HUES48 (cell line): ENCODE measurements around the gene KCTD16.

Source experiments
- H3K27ac ChIP-seq: one replicate; pipeline ENCODE4 v1.7.0; 2013; ENCODE audit warnings: low read depth, low read length, inconsistent platforms
- H3K27me3 ChIP-seq: 2 replicates; pipeline ENCODE4 v1.6.1; 2013; ENCODE audit warnings: mild to moderate bottlenecking, low read length; ENCODE audit not compliant: control insufficient read depth, insufficient read depth
- H3K36me3 ChIP-seq: 2 replicates; pipeline ENCODE4 v1.6.1; 2013; ENCODE audit warnings: low read length; ENCODE audit not compliant: control insufficient read depth, insufficient read depth
- H3K4me1 ChIP-seq: 2 replicates; pipeline ENCODE4 v1.6.1; 2013; ENCODE audit warnings: mild to moderate bottlenecking, low read length; ENCODE audit not compliant: control insufficient read depth, insufficient read depth
- H3K4me3 ChIP-seq: 2 replicates; pipeline ENCODE4 v1.5.1; 2013; ENCODE audit warnings: mild to moderate bottlenecking, low read depth, low read length
- H3K9ac ChIP-seq: 2 replicates; pipeline ENCODE4 v1.6.1; 2013; ENCODE audit warnings: mild to moderate bottlenecking, low read depth, low read length, moderate library complexity
- H3K9me3 ChIP-seq: 2 replicates; pipeline ENCODE4 v1.6.1; 2013; ENCODE audit warnings: low read length; ENCODE audit not compliant: control insufficient read depth, insufficient read depth

KCTD16 gene

DNA sequence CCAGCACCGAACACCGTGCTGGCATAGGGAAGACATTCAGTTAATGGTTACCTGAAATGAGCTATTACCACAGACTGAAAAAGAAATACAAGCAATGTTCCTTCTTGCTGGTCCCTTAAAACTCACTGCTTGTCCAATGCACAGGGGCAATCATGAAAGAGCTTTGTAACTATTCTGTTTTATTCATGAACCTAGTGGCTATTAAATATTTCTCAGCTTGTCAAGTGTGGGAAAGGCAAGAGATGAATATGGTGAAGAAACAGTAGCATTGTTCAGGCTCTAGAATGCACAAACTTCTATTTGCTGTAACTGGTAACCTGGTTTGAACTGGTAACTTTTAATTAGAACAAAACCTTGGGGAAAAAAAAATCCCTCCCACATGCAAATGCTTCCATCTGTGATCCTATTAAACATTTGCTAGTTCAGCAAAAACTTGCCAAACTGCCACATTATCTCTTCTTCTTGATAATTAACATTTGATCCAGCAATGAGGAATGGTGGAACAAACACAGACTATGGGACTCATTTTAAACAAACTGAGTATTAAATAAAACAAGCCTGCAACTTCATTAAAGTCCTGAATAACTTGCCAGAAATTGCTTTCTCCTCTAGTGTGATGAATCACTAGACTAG is 36.4 kb upstream of the KCTD16 start:
- no peak overlapping the region for H3K27ac ChIP-seq
- no peaks in the 10 kb centered on the region for H3K27me3 ChIP-seq
- H3K4me3 ChIP-seq, result no peak overlapping the region
- no peak overlapping the region for H3K9ac ChIP-seq
- H3K36me3 ChIP-seq, result no peaks in the 10 kb centered on the region
- no peaks in the 10 kb centered on the region for H3K9me3 ChIP-seq
- no peaks in the 10 kb centered on the region for H3K4me1 ChIP-seq

DNA sequence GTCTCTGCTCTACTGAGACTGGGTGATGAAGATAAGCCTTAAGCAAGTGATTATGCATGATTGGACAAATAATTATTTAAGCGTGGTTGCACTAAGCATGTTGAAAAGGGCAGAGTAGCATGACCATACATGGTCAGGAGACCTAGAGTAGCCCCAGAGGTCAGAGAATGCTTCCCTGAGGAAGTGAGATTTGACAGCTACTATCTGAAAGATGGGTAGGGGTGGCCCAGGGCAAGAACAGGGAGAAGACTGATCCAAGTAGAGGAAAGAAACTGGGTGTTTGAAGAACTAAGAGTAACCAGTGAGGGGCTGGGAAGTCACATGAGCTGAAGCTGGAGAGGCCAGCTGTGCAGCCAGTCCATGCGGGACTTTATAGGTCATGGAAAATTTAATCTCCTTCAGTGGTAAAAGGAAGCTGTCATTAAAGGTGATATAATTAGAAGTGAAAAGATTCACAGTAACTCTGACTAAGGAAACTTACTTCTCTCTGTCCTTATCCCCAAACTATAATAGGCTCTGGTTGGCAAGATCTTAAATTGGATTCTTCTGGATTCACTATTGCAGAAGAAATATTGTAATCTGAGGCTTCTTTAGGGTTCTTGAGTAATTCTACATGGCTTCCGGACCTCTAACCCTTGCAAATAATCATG is 35.4 kb upstream of the KCTD16 start:
- Histone ChIP-seq H3K9me3 (no peaks in the 10 kb centered on the region), H3K27me3 (no peaks in the 10 kb centered on the region), H3K4me3 (no peak overlapping the region), H3K4me1 (no peaks in the 10 kb centered on the region), H3K27ac (no peak overlapping the region), H3K36me3 (no peaks in the 10 kb centered on the region), H3K9ac (no peak overlapping the region)

DNA sequence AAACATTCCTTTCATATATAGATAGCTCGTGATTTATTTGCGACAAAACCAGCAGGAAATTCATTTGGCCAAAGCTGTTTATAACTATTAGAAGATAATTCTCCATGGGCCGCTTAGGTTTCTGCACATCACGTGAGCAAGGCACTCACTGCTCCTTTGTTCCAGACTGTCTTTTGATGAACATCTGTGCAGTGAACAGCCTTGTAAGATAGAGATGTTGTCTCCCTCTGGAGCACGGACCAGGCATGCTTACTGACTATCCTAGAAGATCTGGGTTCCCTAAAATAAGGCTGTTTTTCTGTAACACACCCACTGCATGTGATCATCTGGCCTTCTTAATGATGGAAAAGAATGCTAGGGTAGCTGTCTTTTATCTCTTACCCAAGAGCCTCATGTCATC is 31.1 kb upstream of the KCTD16 start:
- Histone ChIP-seq H3K9me3 (no peaks in the 10 kb centered on the region), H3K27ac (no peak overlapping the region), H3K36me3 (no peaks in the 10 kb centered on the region), H3K27me3 (no peaks in the 10 kb centered on the region), H3K4me3 (no peak overlapping the region), H3K4me1 (peaks cover 6% of the 10 kb centered on the region; the same call in 1 of the 2 replicates), H3K9ac (no peak overlapping the region)

DNA sequence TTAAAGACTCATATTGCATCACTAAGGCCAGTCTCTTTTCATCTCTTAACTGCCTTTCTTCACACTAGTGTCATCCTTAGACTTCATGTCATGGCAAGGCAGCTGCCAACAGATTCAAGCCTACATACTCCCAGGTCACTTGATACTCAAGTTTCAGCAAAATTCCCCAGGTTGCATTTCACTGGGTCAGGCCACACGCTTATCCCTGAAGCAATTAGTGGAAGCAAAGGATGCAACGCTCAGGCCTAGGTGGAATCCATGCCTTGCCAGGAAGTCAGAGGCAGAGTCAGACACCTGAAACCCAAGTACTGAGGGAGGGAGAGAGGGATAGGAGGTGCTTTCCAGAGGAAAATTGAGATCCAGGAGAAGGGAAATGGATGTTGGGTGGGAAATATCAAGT is 29.1 kb upstream of the KCTD16 start:
- Histone ChIP-seq H3K9ac (no peak overlapping the region), H3K27ac (no peak overlapping the region), H3K27me3 (no peaks in the 10 kb centered on the region), H3K4me1 (peaks cover 6% of the 10 kb centered on the region; the same call in 1 of the 2 replicates), H3K9me3 (no peaks in the 10 kb centered on the region), H3K4me3 (no peak overlapping the region), H3K36me3 (no peaks in the 10 kb centered on the region)

DNA sequence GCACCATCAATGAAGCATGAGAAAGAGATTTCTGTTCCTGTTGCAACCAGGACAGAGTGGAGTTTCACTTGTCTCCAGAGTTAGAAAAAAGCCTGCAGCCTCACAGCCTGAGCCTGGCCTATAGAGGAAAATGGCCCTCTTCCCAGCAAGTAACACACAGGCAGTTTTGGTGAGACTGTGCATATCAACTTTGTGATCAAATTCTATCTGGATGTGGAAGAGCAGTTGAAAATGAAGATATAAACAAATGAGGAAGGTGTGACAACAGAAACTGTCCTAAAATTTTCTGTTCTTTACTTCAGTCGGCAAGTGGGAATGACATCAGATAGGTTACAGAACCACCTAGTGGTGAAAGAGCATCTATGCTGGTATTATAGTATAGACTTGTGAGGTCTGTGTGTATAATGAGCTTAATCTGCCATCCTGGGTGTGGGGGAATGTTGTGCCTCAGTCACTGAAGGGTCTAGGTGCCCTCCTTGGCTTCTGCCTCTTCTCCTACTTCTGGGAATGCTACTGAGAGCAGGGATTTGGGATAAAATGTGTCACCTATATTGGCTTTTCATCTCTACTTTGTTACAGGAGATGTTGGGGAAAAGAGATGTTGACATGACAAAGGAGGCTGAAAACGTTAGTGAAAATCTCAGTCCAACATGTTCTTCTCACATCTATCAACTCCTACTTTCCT is 28.4 kb upstream of the KCTD16 start:
- H3K27me3 ChIP-seq, result no peaks in the 10 kb centered on the region
- no peak overlapping the region for H3K27ac ChIP-seq
- no peak overlapping the region for H3K9ac ChIP-seq
- H3K36me3 ChIP-seq, result no peaks in the 10 kb centered on the region
- peaks cover 6% of the 10 kb centered on the region; the same call in 1 of the 2 replicates for H3K4me1 ChIP-seq
- H3K9me3 ChIP-seq, result no peaks in the 10 kb centered on the region
- H3K4me3 ChIP-seq, result no peak overlapping the region

DNA sequence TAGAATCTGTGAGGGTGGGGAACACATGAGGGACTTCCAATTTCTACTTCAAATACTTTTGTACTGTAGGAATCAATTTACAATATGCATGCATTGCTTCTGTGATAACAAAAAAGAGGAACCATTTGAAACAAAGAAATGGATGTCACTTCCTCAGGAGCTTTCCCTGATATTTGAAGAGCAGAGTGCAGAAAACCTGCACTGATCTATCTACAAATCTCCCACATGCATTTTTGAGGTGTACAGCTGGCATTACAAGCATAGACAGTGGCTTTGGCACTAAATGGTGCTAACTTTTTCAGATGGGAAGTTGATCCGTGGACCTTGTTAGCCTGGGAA is 27.9 kb upstream of the KCTD16 start:
- Histone ChIP-seq H3K27me3 (no peaks in the 10 kb centered on the region), H3K9me3 (no peaks in the 10 kb centered on the region), H3K36me3 (no peaks in the 10 kb centered on the region), H3K9ac (no peak overlapping the region), H3K4me3 (no peak overlapping the region), H3K4me1 (peaks cover 6% of the 10 kb centered on the region; the same call in 1 of the 2 replicates), H3K27ac (no peak overlapping the region)

DNA sequence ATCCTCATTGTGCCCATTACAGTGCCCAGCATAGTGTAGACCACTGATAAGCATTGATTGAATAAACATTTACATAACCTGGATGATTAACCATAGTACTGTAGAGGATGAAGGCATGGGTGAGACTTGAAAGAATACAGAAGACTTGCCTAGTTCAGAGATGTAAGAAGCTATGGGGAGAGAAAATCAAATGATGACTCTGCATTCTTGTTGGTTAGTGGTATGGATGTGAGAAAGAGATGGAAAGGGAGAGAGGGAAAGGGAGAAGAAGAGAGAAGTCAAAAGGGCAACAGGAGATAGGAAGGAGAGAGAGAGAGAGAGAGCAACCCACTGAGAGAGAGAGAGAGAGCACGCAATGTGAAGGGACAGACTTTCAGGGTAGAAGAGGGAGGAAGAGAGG is 27.0 kb upstream of the KCTD16 start:
- Histone ChIP-seq H3K4me3 (no peak overlapping the region), H3K27me3 (no peaks in the 10 kb centered on the region), H3K9me3 (no peaks in the 10 kb centered on the region), H3K9ac (no peak overlapping the region), H3K36me3 (no peaks in the 10 kb centered on the region), H3K4me1 (peaks cover 6% of the 10 kb centered on the region; the same call in 1 of the 2 replicates), H3K27ac (no peak overlapping the region)

DNA sequence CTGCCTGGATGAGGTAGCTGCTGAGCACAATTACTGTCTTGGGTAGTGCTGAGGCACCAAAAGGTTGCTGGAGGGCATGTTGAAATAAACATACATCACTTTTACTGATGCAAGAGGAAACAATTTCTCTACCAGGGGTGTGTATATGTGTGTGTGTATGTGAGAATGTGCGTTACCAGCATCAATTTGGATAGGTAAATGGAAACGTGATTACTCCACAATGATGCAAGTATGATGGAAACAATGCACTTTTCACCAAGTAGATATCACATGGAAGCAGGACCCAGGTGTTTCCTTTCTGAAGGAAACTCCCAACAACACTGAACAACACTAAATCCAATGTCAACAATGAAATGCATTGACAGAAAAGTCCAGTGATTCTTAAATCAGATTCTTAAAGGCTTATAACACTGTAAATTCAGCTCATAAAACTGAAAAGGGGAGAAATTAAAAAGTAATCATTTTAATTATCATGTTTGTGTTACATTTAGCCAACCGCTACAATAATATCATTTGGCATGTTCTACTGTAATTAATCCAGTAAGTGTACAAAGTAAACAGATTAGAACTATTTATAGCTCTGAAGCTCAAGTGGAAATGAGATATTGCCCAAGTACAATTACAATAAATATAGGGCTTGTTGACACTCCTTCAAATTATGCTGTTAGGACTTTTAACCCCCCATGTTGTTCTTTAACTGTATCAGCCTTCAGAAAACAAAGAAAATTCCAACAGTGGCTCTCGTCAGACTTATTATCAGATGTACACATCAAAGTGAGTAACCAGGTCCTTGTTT is 25.5 kb upstream of the KCTD16 start:
- no peaks in the 10 kb centered on the region for H3K9me3 ChIP-seq
- peaks cover 6% of the 10 kb centered on the region; the same call in 1 of the 2 replicates for H3K4me1 ChIP-seq
- H3K4me3 ChIP-seq, result no peak overlapping the region
- H3K27ac ChIP-seq, result no peak overlapping the region
- H3K9ac ChIP-seq, result no peak overlapping the region
- H3K36me3 ChIP-seq, result no peaks in the 10 kb centered on the region
- no peaks in the 10 kb centered on the region for H3K27me3 ChIP-seq

DNA sequence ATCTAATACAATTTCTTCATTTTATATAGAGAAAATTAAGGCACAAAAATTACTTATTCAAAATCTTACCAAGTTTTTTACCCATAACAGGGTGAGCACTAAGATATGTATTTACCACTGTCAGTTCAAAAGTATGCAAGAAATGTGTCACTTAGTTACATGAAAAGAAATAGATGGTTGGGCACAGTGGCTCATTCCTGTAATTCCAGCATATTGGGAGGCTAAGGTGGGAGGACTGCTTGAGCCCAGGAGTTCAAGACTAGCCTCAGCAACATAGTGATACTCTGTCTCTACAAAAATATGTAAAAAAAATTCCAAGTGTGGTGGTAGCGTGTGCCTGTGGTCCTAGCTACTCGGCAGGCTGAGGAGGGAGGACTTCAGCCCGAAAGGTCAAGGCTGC is 19.6 kb upstream of the KCTD16 start:
- no peaks in the 10 kb centered on the region for H3K9me3 ChIP-seq
- no peaks in the 10 kb centered on the region for H3K27me3 ChIP-seq
- H3K27ac ChIP-seq, result no peak overlapping the region
- no peak overlapping the region for H3K4me3 ChIP-seq
- no peaks in the 10 kb centered on the region for H3K4me1 ChIP-seq
- H3K9ac ChIP-seq, result no peak overlapping the region
- no peaks in the 10 kb centered on the region for H3K36me3 ChIP-seq

DNA sequence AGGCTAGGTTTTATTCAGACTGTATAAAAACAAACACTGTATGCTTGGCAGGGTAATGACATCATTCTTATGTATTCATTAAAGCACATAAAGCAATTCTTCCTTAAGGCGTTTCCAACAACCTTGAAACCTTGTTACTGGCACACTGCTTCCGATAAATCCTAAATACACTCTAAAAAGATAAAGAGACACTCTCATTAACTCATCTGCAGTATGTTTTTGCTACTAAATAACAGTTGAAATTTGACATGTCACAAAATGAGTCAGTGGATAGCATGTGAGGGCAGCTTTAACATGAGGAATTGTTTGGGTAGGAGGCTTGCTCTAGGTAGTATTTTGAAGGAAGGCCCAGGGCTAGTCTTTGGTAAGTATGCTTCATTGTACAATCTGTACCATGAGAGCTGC is 13.9 kb upstream of the KCTD16 start:
- Histone ChIP-seq H3K9me3 (no peaks in the 10 kb centered on the region), H3K4me1 (no peaks in the 10 kb centered on the region), H3K36me3 (peaks cover 27% of the 10 kb centered on the region), H3K4me3 (no peak overlapping the region), H3K9ac (no peak overlapping the region), H3K27me3 (no peaks in the 10 kb centered on the region), H3K27ac (no peak overlapping the region)

DNA sequence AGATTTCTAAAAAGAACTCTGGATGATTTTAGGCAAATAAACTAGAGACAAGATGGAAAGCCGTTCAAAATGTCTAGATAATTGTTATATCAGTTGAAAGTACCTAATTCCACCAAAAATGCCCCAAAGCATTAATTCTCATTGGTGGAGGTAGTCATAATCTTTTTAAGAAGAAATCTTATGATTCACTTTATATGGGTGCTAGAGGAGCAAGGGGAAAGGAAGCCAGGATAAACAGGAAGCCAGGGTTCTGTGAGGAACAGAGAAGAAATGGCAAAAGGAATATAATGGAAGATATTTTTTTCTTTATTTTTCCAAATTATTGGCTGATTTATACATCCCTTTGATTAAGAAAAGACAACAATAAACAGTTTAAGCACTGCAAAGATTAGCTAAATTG is 8.0 kb upstream of the KCTD16 start:
- H3K9ac ChIP-seq, result no peak overlapping the region
- no peaks in the 10 kb centered on the region for H3K27me3 ChIP-seq
- peaks cover 83% of the 10 kb centered on the region for H3K36me3 ChIP-seq
- no peaks in the 10 kb centered on the region for H3K9me3 ChIP-seq
- H3K4me1 ChIP-seq, result no peaks in the 10 kb centered on the region
- H3K4me3 ChIP-seq, result no peak overlapping the region
- no peak overlapping the region for H3K27ac ChIP-seq
